GM12892 (cell line): ENCODE measurements around the gene HYI.
A peak's percentile ranks its signal among the peaks of the same experiment; 100 is the strongest.
"Not testable (repeated sequence)": the region's sequence is repeated elsewhere in the genome, so short reads cannot be mapped to it uniquely, and the experiment has no call there.

ENCODE experiments used
- DNase-seq: peaks from one replicate; pipeline ENCODE4 v3.0.0; 2011; ENCODE audit not compliant: insufficient read length
- FAIRE-seq: peaks from 2 replicates; lab custom pipeline; 2011; peaks lifted over from hg19 to GRCh38; lab: Jason Lieb, UNC
- POLR2A ChIP-seq: IDR thresholded peaks from 2 replicates; pipeline ENCODE4 v1.6.1; 2011; ENCODE audit warnings: low read depth, low read length, control low read depth
- POLR2AphosphoS5 ChIP-seq: IDR thresholded peaks from 2 replicates; pipeline ENCODE4 v1.6.1; 2011; ENCODE audit warnings: low read depth, low read length, control low read depth
- TAF1 ChIP-seq: IDR thresholded peaks from 2 replicates; pipeline ENCODE4 v1.6.1; 2011; ENCODE audit warnings: low read depth, mild to moderate bottlenecking, control low read depth, low read length, borderline replicate concordance

HYI gene

GRCh38 chr1:43477716-43478115 lies 24.0 kb upstream of the HYI start:
- no peak for FAIRE-seq
- no peak for DNase-seq
- TF ChIP-seq POLR2AphosphoS5, result no peak
- TF ChIP-seq POLR2A, result no peak
- TF ChIP-seq TAF1, result no peak

GRCh38 chr1:43475611-43476401 lies 22.1 kb upstream of the HYI start:
- not testable (repeated sequence) for DNase-seq, FAIRE-seq

GRCh38 chr1:43473463-43473862 lies 19.7 kb upstream of the HYI start:
- FAIRE-seq (no peak), DNase-seq (no peak)
- no peak for TF ChIP-seq POLR2AphosphoS5
- TF ChIP-seq POLR2A, result no peak
- TF ChIP-seq TAF1, result no peak

- DNase-seq, result not testable (repeated sequence)
- FAIRE-seq, result peak; percentile 97
Measured at GRCh38 chr1:43472463-43473151, 18.9 kb upstream of the HYI start.

- no peak for FAIRE-seq
- DNase-seq, result no peak
- TF ChIP-seq POLR2A, result no peak
- TF ChIP-seq TAF1, result no peak
Measured at GRCh38 chr1:43472087-43472462, 18.3 kb upstream of the HYI start.

- FAIRE-seq, result no peak
- no peak for TF ChIP-seq TAF1
- TF ChIP-seq POLR2A, result no peak
- TF ChIP-seq POLR2AphosphoS5, result no peak
- no peak for DNase-seq
Measured at GRCh38 chr1:43469932-43470331, 16.2 kb upstream of the HYI start.

- FAIRE-seq (no peak), DNase-seq (no peak)
- TF ChIP-seq POLR2A (no peak), TAF1 (no peak), POLR2AphosphoS5 (no peak)
Measured at GRCh38 chr1:43468414-43468813, 14.7 kb upstream of the HYI start.

GRCh38 chr1:43466403-43466802 lies 12.7 kb upstream of the HYI start:
- DNase-seq (no peak), FAIRE-seq (no peak)
- TF ChIP-seq POLR2AphosphoS5, result no peak
- no peak for TF ChIP-seq POLR2A

GRCh38 chr1:43465505-43466067 lies 11.9 kb upstream of the HYI start:
- no peak for TF ChIP-seq TAF1
- FAIRE-seq (no peak), DNase-seq (no peak)

- DNase-seq (no peak), FAIRE-seq (no peak)
- TF ChIP-seq POLR2AphosphoS5 (no peak), POLR2A (no peak), TAF1 (no peak)
Measured at GRCh38 chr1:43464681-43465504, 11.2 kb upstream of the HYI start.

- no peak for TF ChIP-seq TAF1
- TF ChIP-seq POLR2A, result no peak
- no peak for TF ChIP-seq POLR2AphosphoS5
- FAIRE-seq (no peak), DNase-seq (no peak)
Measured at GRCh38 chr1:43463479-43463878, 9.7 kb upstream of the HYI start.

- TF ChIP-seq POLR2AphosphoS5, result no peak
- no peak for TF ChIP-seq POLR2A
- TF ChIP-seq TAF1, result no peak
- FAIRE-seq, result no peak
- DNase-seq, result no peak
Measured at GRCh38 chr1:43460988-43461693, 7.4 kb upstream of the HYI start.

GRCh38 chr1:43458379-43458778 lies 4.6 kb upstream of the HYI start:
- FAIRE-seq, result not testable (repeated sequence)

More at GRCh38 chr1:43458379-43458778, 4.6 kb upstream of the HYI start:
- not testable (repeated sequence) for DNase-seq
